GM10248 (cell line): Measurements from ENCODE around the gene KLHDC4.
"Not testable (repeated sequence)": the region's sequence is repeated elsewhere in the genome, so short reads cannot be mapped to it uniquely, and the experiment has no call there.

ENCODE experiments used
- CTCF ChIA-PET: fragments of 300-600 bp; sonication (Branson Sonifier 250); formaldehyde crosslinking; extraction: SDS; loops from one replicate; lab custom pipeline; 2021; ENCODE audit warnings: antibody characterized with exemption; lab: Yijun Ruan, JAX
- POLR2A ChIA-PET: fragments of 350-650 bp; sonication (Branson Sonifier 250); formaldehyde crosslinking; extraction: SDS; loops from one replicate; lab custom pipeline; 2020; ENCODE audit warnings: antibody characterized with exemption; lab: Yijun Ruan, JAX
- DNase-seq: peaks from one replicate; pipeline ENCODE4 v3.0.0; 2012; ENCODE audit errors: extremely low spot score
- CTCF ChIP-seq: IDR thresholded peaks from 2 replicates; pipeline ENCODE4 v1.5.1; 2012; ENCODE audit warnings: mild to moderate bottlenecking, low read depth; ENCODE audit errors: extremely low read depth, missing control alignments, control extremely low read depth

Gene KLHDC4

DNA sequence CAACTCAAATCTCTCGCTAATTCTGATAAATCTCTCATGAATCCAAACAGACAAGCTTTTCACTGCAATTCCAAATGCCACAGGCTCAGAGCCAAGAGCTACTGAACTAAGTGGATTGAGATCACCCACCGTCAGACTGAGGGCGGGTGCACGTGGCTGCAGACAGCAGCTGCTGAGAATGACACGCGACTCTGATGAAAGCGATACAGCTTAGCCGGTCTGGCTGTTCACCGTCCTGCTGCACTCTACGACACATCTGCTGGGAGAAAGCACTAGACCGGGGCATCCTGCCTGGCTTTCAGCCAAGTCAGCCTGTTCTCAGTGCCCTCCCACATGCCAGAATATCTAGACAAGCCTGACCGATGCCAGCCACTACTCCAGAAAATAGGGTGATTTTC is 42.6 kb downstream of the KLHDC4 start:
- TF ChIP-seq CTCF, result no peak
- ChIA-PET POLR2A (no interaction called here), CTCF (no interaction called here)
- peak; percentile 52 for DNase-seq

GRCh38 chr16:87722590-87723225 is 43.1 kb downstream of the KLHDC4 start:
- no peak for DNase-seq
- no peak for TF ChIP-seq CTCF
- ChIA-PET CTCF (interaction anchor here (1.0 to 1.9 kb wide), 2 partner anchors 11 to 12 kb away, joined by 3 to 5 read pairs; no protein-coding TSS in a partner anchor), POLR2A (no interaction called here)

DNA sequence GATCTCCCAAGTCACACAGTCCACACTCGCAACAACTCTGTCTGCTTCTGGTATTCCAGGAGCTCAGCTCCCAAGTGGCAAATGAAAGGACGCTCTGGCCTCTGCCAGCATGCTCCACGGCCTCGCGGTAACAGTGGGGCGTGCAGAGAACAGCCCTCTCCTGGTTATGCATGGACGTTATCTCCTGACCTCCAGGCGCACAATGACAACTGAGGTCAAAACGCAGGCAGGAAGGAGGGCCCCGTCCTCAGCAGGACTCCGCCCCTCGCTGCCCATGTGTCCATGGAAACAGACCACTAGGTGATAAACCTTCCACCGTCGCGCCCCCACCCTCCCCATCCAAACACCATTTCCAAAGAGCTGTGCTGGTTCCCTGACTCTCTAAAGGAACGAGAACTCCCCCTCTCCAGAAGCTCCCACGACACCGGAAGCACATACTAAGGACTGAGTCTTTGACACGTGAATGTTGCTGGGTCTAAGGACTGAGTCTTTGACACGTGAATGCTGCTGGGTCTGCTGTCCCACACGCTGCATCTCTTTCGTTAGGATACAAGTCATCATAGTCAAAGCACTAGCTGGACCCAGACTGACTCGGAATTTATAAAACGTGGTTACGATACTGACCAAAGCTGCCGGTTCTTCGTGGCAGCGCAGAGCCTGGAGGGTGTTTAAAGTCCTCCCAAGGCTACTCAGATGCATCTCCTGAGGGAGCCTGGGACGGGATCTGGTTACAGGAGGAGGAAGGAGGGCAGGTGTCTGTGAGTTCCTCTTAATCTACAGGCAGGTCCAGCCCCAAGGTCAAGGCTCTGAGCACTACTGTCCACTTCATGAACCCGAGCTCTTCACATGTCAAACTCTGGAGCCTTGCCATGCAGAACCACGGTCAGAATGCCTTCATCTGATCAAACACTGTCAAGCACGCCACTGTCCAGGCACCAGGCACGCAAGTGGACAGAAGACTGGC is 43.9 kb downstream of the KLHDC4 start:
- POLR2A ChIA-PET, result no interaction called here
- TF ChIP-seq CTCF, result no peak
- CTCF ChIA-PET, result interaction anchor here (1.0 to 1.9 kb wide), 4 partner anchors 11 to 57 kb away, joined by 3 to 5 read pairs (median 5); no protein-coding TSS in a partner anchor
- DNase-seq, result no peak

- ChIA-PET CTCF (interaction anchor here (1.4 to 1.5 kb wide), 2 partner anchors 10 to 18 kb away, joined by 3 to 5 read pairs; no protein-coding TSS in a partner anchor), POLR2A (no interaction called here)
- DNase-seq, result no peak
- TF ChIP-seq CTCF, result no peak
These were observed 45.3 kb downstream of the KLHDC4 start for GRCh38 chr16:87720446-87720845.

DNA sequence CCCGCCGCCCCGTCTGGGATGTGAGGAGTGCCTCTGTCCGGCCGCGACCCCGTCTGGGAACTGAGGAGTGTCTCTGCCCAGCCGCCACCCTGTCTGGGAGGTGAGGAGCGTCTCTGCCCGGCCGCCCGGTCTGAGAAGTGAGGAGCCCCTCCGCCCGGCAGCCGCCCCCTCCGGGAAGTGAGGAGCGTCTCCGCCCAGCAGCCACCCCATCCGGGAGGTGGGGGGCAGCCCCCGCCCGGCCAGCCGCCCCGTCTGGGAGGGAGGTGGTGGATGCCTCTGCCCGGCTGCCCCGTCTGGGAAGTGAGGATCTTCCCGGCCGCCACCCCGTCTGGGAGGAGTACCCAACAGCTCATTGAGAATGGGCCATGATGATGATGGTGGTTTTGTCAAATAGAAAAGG is 47.0 kb downstream of the KLHDC4 start:
- DNase-seq, POLR2A ChIA-PET, CTCF ChIA-PET: not testable (repeated sequence)

- DNase-seq, result no peak
- no peak for TF ChIP-seq CTCF
- POLR2A ChIA-PET, result no interaction called here
- CTCF ChIA-PET, result interaction anchor here (0.8 to 2.4 kb wide), 3 partner anchors 9 to 13 kb away, joined by 3 to 15 read pairs (median 5); no protein-coding TSS in a partner anchor
These were observed 50.1 kb downstream of the KLHDC4 start for GRCh38 chr16:87715658-87716057.

GRCh38 chr16:87715231-87715630 is 50.6 kb downstream of the KLHDC4 start:
- DNase-seq, result no peak
- POLR2A ChIA-PET, result no interaction called here
- CTCF ChIA-PET, result interaction anchor here (0.8 to 2.4 kb wide), 4 partner anchors 9 to 14 kb away, joined by 3 to 15 read pairs (median 4); no protein-coding TSS in a partner anchor
- no peak for TF ChIP-seq CTCF
